Endothelial cell of umbilical vein (primary cell): ENCODE measurements around the gene DUSP5.

Experiments used
- CTCF ChIP-seq, 2 donors: IDR thresholded peaks; 1 replicate in 1 of 2; 2 replicates in 1 of 2; pipeline ENCODE4 v1.5.1; 2011; ENCODE audit warnings: low read length in 2 of 2, mild to moderate bottlenecking in 2 of 2, moderate library complexity in 2 of 2, control low read depth in 1 of 2, inconsistent platforms in 1 of 2, low read depth in 1 of 2; ENCODE audit not compliant: insufficient read depth in 1 of 2; ENCODE audit errors: extremely low read depth in 1 of 2
- EZH2 ChIP-seq: IDR thresholded peaks from 2 replicates; pipeline ENCODE4 v1.6.1; 2012; ENCODE audit warnings: borderline replicate concordance, low read depth, mild to moderate bottlenecking, moderate library complexity, low read length, inconsistent platforms; ENCODE audit not compliant: severe bottlenecking
- MYC ChIP-seq: IDR thresholded peaks from one replicate; pipeline ENCODE4 v1.6.1; 2011; ENCODE audit warnings: mild to moderate bottlenecking, low read depth, low read length
- POLR2A ChIP-seq: IDR thresholded peaks from 2 replicates; pipeline ENCODE4 v1.6.1; 2012; ENCODE audit warnings: low read depth, mild to moderate bottlenecking, control low read depth, low read length

- TF ChIP-seq MYC (no peak), POLR2A (no peak), CTCF (IDR thresholded peaks at IDR 0.05; ENCODE audit: extremely low read depth in 1 of 2, insufficient read depth in 1 of 2, low read depth in 1 of 2, low read length in 2 of 2) (no peak), EZH2 (no peak)
Observed at GRCh38 chr10:110506448-110506847, 8.7 kb downstream of the DUSP5 start.
